C1 segment of cervical spinal cord (tissue), 14 donors: ENCODE results near the gene RHOBTB3.
"Not testable (repeated sequence)": the region's sequence is repeated elsewhere in the genome, so short reads cannot be mapped to it uniquely, and the experiment has no call there.

Source experiments
- DNase-seq, 14 donors: peaks; one replicate each; lab custom pipeline; 2025; lab: John Stamatoyannopoulos, UW

The RHOBTB3 gene

DNA sequence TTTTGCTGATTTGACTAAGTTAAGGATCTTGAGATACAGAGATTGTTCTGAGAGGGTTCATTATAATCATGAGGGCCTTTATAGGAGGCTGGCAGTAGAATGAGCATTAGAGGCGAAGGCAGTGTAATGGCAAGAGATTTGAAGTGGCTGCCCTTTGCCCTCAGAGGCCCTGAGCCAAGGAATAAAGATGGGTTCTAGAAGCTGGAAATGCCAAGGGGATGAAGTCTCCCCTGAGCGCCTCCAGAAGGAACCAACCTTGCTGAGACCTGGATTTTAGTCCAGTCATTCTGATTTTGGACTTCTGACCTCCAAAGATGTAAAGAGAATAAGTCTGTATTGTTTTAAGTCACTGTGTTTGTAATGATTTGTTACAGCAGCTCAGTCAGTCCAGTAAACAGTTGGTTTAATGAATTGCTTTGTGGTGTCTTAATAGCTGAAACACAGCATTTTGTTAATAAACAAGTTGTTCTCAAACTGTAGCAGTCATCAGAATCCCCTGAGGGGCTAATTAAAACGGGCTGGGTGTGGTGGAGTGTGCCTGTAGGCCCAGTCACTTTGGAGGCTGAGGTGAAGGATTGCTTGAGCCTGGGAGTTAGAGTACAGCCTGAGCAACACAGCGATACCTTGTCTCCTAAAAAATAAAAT, 68.2 kb downstream of the RHOBTB3 start:
- DNase-seq: no peak

- no peak for DNase-seq
Measured at GRCh38 chr5:95800553-95800952, 69.4 kb downstream of the RHOBTB3 start.

GRCh38 chr5:95801532-95801931, 70.4 kb downstream of the RHOBTB3 start:
- no peak for DNase-seq

DNA sequence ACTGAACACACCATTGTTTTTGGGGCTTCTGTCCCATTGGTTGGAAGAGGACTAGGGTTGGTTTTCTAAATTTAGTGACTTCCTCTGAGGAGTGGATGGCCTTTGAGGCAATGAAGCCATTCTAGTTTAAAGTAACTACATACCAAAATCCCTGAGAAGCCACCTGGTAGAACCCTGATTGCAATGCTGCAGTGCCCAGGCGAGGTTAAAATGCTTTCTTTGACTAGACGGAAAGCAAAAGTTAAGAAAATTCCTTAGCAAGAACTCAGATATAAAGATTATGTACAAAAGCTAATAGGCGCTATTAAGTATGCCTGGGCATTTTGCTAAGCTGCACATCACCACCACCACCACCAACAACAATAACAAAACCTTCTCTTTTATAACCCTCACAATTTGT, 70.8 kb downstream of the RHOBTB3 start:
- DNase-seq: no peak

DNA sequence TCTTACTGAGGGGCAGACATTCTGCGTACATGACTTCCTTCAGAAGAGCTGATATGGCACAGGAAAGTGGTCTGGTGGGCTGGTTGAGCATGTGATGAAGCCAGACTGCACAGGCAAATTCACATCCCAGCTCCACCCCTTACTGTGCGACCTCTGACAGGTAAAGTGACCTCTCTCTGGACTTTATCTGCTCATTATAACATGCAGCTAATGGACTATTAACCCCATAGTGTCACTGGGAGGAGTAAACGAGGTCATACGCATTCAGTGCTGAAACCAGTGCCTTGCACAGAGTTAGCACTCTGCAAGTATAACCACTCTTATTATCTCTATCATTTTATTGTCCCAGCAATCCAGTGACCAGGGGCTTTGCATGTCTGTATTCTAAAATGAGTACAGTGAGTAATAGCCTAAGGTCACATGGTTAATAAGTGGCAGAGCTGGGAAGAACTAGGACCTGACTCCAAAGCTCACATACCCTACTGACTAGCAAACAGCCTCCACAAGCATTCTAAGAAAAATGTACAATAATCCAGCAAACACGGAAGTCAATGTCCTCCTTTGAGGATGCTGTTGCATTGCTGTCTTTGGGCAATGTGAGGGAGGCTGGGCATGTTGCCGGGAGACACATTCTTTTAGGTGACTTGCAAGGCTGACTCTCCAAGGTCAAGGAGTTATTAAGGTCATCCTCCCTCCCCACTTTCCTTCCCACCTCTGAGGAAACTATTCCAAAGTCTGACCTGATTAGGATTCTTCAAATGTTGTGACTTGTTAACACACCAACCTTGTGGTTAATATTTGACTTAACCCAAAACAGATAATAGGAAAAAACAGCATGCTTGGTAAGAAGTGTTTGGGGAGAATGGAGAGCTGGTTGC, 72.4 kb downstream of the RHOBTB3 start:
- DNase-seq: no peak

GRCh38 chr5:95804736-95805539, 73.8 kb downstream of the RHOBTB3 start:
- DNase-seq: no peak

GRCh38 chr5:95806687-95807086, 75.6 kb downstream of the RHOBTB3 start:
- DNase-seq: no peak

DNA sequence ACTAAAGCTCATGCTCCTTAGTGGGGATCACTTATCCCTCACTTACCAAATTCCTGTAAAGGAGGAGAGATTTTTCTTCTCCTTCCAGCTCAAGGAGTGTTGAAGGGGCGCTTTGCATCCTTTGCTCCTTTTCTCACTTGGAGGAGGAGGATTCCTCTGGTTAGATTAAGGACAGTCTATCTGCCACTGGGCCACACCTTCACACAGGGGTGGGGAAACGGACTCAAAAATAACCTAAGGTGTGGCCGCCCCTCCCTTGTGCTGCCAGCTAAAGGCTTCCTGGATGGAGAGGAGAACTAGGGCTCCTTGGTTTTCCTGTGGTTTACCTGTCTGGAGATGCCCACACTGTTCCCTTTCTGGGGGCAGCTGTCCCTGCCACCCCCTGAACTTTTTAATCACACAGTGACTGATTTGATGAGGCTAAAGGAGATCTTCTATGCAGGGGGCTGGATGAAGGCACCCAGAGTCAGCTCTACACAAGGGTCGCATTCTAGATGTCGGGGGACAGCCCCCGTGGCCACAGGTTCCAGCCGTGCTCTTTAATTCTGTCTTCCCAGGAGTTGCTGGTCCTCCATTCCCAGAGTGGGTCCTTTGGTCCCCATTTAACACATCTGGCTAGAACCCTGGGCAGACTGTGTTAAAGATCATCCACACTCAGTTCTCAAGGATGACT, 77.0 kb downstream of the RHOBTB3 start:
- DNase-seq: no peak

- peak in 6 of 14 donors; percentile 14 to 37 (median 22) for DNase-seq
Measured at GRCh38 chr5:95808686-95809413, 77.7 kb downstream of the RHOBTB3 start.

DNA sequence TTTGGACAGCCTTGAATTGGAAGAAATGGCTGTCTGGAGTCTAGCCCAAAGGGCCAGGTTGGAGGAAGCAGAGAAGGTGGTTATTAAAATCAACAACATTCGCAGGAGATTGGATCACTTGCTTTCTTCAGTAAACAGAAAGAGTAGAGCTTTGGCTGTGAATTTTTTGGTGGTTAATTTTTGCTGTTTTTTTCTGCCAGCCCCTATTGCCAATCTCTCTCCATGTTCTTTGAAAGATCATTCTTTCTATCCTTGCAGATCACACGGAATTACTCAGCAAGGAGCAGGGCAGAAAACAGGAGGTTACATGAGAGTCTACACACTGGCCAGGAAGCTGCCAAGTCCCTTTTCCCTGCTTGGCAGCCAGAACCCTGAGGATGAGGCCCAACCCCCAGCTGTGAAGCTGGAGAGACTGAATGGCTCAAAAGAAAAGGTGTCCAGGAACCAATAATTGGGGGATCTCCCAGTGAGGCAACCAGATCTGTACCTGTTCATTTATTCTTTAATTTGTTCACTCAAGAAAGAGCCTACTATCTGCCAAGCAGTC, 78.4 kb downstream of the RHOBTB3 start:
- peak in 3 of 14 donors; percentile 15 to 80 (median 53) for DNase-seq

GRCh38 chr5:95810305-95811125, 79.4 kb downstream of the RHOBTB3 start:
- no peak for DNase-seq

- not testable (repeated sequence) for DNase-seq
Measured at GRCh38 chr5:95811126-95811423, 79.9 kb downstream of the RHOBTB3 start.

- not testable (repeated sequence) for DNase-seq
Measured at GRCh38 chr5:95811461-95812073, 80.4 kb downstream of the RHOBTB3 start.

- no peak for DNase-seq
Measured at GRCh38 chr5:95812074-95812471, 80.9 kb downstream of the RHOBTB3 start.

DNA sequence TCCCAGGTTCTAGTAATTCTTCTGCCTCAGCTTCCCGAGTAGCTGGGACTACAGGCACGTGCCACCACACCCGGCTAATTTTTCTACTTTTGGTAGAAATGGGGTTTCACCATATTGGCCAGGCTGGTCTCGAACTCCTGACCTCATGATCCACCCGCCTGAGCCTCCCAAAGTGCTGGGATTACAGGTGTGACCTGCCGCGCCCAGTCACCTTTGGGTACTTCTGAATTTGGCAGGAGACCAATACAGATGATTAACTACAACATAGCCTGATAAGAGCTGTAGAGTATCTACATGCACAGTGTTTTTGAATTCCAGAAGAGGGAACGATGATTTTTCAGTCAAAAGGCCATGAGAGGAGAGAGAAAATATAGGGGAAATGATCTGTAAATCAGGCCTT, 81.9 kb downstream of the RHOBTB3 start:
- DNase-seq: not testable (repeated sequence)

GRCh38 chr5:95815155-95815729, 84.1 kb downstream of the RHOBTB3 start:
- DNase-seq: no peak

GRCh38 chr5:95816341-95816740, 85.2 kb downstream of the RHOBTB3 start:
- no peak for DNase-seq

DNA sequence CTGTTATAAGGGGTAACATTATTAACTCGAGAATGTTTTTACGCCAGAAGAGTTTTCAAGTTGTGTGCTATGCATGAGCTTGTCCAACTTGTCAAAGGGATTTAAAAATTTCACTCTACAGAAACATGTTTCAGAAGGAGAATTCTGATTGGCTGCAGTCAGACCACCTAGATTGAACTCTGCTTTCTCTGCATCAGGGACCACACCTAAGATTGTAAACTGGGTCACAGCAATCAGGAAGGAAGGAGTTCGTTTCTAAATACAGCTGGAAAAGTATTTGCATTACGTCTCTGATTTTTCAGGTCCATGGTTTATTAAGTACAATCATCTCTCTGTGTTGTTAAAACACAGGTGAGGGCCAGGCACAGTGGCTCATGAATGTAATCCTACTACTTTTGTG, 85.6 kb downstream of the RHOBTB3 start:
- no peak for DNase-seq

DNA sequence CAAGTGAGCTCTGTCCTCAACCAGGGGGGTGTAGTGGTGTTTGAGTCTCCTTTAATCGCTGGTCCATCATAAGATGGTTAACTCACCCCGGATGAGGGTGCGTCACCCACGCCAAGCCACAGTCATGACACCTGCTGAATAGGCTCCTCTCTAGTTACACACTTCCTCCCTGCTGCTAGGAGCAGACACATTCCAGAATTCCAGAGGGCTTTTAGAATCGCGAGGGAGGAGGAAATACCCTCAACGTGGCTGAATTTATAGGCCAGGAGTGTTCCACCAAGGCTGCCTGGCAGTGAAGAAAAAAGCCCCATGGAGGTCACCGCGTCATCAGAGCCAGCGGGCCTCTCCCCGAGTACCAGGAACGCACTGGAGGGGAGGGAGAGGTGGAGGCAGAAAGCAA, 86.3 kb downstream of the RHOBTB3 start:
- DNase-seq: no peak
